SK-N-SH (cell line): ENCODE data around the gene ASB15. TPM values are rescaled to one million over a fixed set of nuclear protein-coding genes. Genes with fewer than 3 reads are reported as not detected.

Experiments used
- CTCF ChIA-PET: fragments of 300-600, 350-600 bp; formaldehyde crosslinking; extraction: SDS; loops from one replicate; lab custom pipeline; 2021; lab: Yijun Ruan, JAX
- POLR2A ChIA-PET: fragments of 350-600 bp; sonication (Branson Sonifier 250); formaldehyde crosslinking; extraction: SDS; loops from one replicate; lab custom pipeline; 2020; ENCODE audit warnings: antibody characterized with exemption, inconsistent platforms; lab: Yijun Ruan, JAX
- DNase-seq: peaks from one replicate; pipeline ENCODE4 v3.0.0; 2012
- H2AFZ ChIP-seq: fragments of 200-600 bp; sonication (generic); 2 replicates; pipeline ENCODE4 v1.8.1; 2016; ENCODE audit warnings: antibody characterized with exemption, mild to moderate bottlenecking, low read depth
- H3F3A ChIP-seq: fragments of 200-600 bp; sonication (generic); replicated peaks from 2 replicates; pipeline ENCODE3; 2016; ENCODE audit warnings: antibody characterized with exemption, mild to moderate bottlenecking; ENCODE audit not compliant: insufficient read depth
- H3K27ac ChIP-seq, 2 experiments: fragments of 200-500 bp in 1 of 2; fragments of 200-600 bp in 1 of 2; sonication (Bioruptor generic) in 1 of 2; sonication (generic), shearing (Covaris generic) in 1 of 2; 2 replicates each; pipeline versions ENCODE4 v1.5.1 to v1.6.1; 2014 to 2016; ENCODE audit warnings: low read depth in 2 of 2, inconsistent platforms in 1 of 2, low read length in 1 of 2, mild to moderate bottlenecking in 1 of 2, mixed read lengths in 1 of 2
- H3K27me3 ChIP-seq: fragments of 200-600 bp; sonication (generic), shearing (Covaris generic); 2 replicates; pipeline ENCODE4 v1.6.1; 2016; ENCODE audit warnings: mixed run types; ENCODE audit not compliant: insufficient read depth
- H3K36me3 ChIP-seq, 2 experiments: fragments of 200-500 bp in 1 of 2; fragments of 200-600 bp in 1 of 2; sonication (Bioruptor generic) in 1 of 2; sonication (generic) in 1 of 2; replicated peaks in 1 of 2; 2 replicates each; pipeline versions ENCODE3 to v1.5.1; 2014 to 2016; ENCODE audit warnings: low read length in 1 of 2, mild to moderate bottlenecking in 1 of 2; ENCODE audit not compliant: insufficient read depth in 2 of 2, control insufficient read depth in 1 of 2
- H3K4me1 ChIP-seq, 2 experiments: fragments of 200-500 bp in 1 of 2; fragments of 200-600 bp in 1 of 2; sonication (Bioruptor generic) in 1 of 2; sonication (generic), shearing (Covaris generic) in 1 of 2; 2 replicates each; pipeline versions ENCODE4 v1.5.1 to v1.6.1; 2014 to 2016; ENCODE audit warnings: low read depth in 1 of 2, low read length in 1 of 2, mixed run types in 1 of 2; ENCODE audit not compliant: insufficient read depth in 2 of 2, control insufficient read depth in 1 of 2
- H3K4me2 ChIP-seq: fragments of 200-600 bp; sonication (generic), shearing (Covaris generic); 2 replicates; pipeline ENCODE4 v1.6.1; 2017; ENCODE audit warnings: mixed run types
- H3K4me3 ChIP-seq, 2 experiments: fragments of 200-500 bp in 1 of 2; fragments of 200-600 bp in 1 of 2; sonication (Bioruptor generic) in 1 of 2; sonication (generic), shearing (Covaris generic) in 1 of 2; 2 replicates each; pipeline versions ENCODE4 v1.5.1 to v1.8.1; 2014 to 2016; ENCODE audit warnings: low read depth in 2 of 2, inconsistent platforms in 1 of 2, low read length in 1 of 2, mild to moderate bottlenecking in 1 of 2, mixed read lengths in 1 of 2, moderate library complexity in 1 of 2
- H3K79me2 ChIP-seq: fragments of 200-600 bp; sonication (generic); 2 replicates; pipeline ENCODE4 v1.8.1; 2017; ENCODE audit warnings: mild to moderate bottlenecking; ENCODE audit not compliant: insufficient read depth
- H3K9ac ChIP-seq: fragments of 200-600 bp; sonication (generic); 2 replicates; pipeline ENCODE4 v1.6.1; 2017; ENCODE audit warnings: mixed run types
- H3K9me2 ChIP-seq: fragments of 200-600 bp; sonication (generic); 2 replicates; pipeline ENCODE4 v1.6.1; 2017; ENCODE audit warnings: mixed run types
- H3K9me3 ChIP-seq: fragments of 200-600 bp; sonication (generic); 2 replicates; pipeline ENCODE4 v1.6.1; 2017; ENCODE audit warnings: mixed run types, mild to moderate bottlenecking, moderate library complexity
- H4K20me1 ChIP-seq: fragments of 200-600 bp; sonication (generic); 2 replicates; pipeline ENCODE4 v1.6.1; 2017; ENCODE audit warnings: mild to moderate bottlenecking, mixed run types; ENCODE audit not compliant: insufficient read depth
- ELF1 ChIP-seq: IDR thresholded peaks from 2 replicates; pipeline ENCODE4 v1.4.0; 2012
- EP300 ChIP-seq, 2 experiments: IDR thresholded peaks; 2 replicates each; pipeline versions ENCODE4 v1.4.0 to v1.6.1; 2012; ENCODE audit warnings: borderline replicate concordance in 1 of 2, low read depth in 1 of 2, low read length in 1 of 2
- EZH2phosphoT487 ChIP-seq: fragments of 200-600 bp; sonication (generic); IDR thresholded peaks from 2 replicates; pipeline ENCODE4 v1.6.1; 2017; ENCODE audit warnings: low read depth, mixed run types, mild to moderate bottlenecking, antibody characterized with exemption, moderate library complexity, borderline replicate concordance
- FOSL2 ChIP-seq: IDR thresholded peaks from 2 replicates; pipeline ENCODE4 v1.4.0; 2012; ENCODE audit warnings: low read depth, mild to moderate bottlenecking, moderate library complexity, borderline replicate concordance
- FOXJ3 ChIP-seq: sonication (generic); formaldehyde crosslinking; IDR thresholded peaks from 2 replicates; pipeline ENCODE4 v1.5.1; 2020; ENCODE audit warnings: mild to moderate bottlenecking, missing genetic modification reagents
- FOXM1 ChIP-seq: IDR thresholded peaks from 2 replicates; pipeline ENCODE4 v1.4.0; 2012; ENCODE audit warnings: low read depth, mild to moderate bottlenecking
- GABPA ChIP-seq: IDR thresholded peaks from 2 replicates; pipeline ENCODE4 v1.4.0; 2012; ENCODE audit warnings: low read depth, mild to moderate bottlenecking
- MEF2A ChIP-seq: IDR thresholded peaks from 2 replicates; pipeline ENCODE4 v1.4.0; 2012; ENCODE audit warnings: low read depth, borderline replicate concordance
- NFIC ChIP-seq: IDR thresholded peaks from 2 replicates; pipeline ENCODE4 v1.4.0; 2012; ENCODE audit warnings: borderline replicate concordance
- POLR2AphosphoS5 ChIP-seq: IDR thresholded peaks from 2 replicates; pipeline ENCODE4 v1.6.1; 2012; ENCODE audit warnings: low read depth, low read length
- RCOR1 ChIP-seq: fragments of 150-350 bp; IDR thresholded peaks from 2 replicates; pipeline ENCODE4 v1.6.1; 2017; ENCODE audit warnings: antibody characterized with exemption, low read length
- WGBS: methylation state at CpG from one replicate; pipeline ENCODE4 v1.1.6; 2017; ENCODE audit warnings: low lambda C conversion rate; 5-methylcytosine and 5-hydroxymethylcytosine counted together
- polyA plus RNA-seq, 3 experiments: library from polyadenylated mRNA; depleted of rRNA; stranded (reverse); fragments of >200 nt; gene quantifications; 2 replicates each; pipeline ENCODE4 v1.2.3, GENCODE V29; 2012
- TF ChIP-seq, protein P1 (sequence below): fragments of 200-600 bp; sonication (generic); IDR thresholded peaks from 2 replicates; pipeline ENCODE4 v1.6.1; 2017; ENCODE audit warnings: antibody characterized with exemption, mild to moderate bottlenecking, moderate library complexity
- TF ChIP-seq, protein P2 (sequence below): fragments of 150-350 bp; IDR thresholded peaks from 2 replicates; pipeline ENCODE4 v1.6.1; 2016; ENCODE audit warnings: mild to moderate bottlenecking, low read depth, low read length
- TF ChIP-seq, protein P3 (sequence below): IDR thresholded peaks from 2 replicates; pipeline ENCODE4 v1.4.0; 2012; ENCODE audit warnings: low read depth, borderline replicate concordance
- TF ChIP-seq, protein P4 (sequence below): IDR thresholded peaks from 2 replicates; pipeline ENCODE4 v1.4.0; 2012; ENCODE audit warnings: low read depth
- TF ChIP-seq, protein P5 (sequence below): IDR thresholded peaks from 2 replicates; pipeline ENCODE4 v1.6.1; 2012; ENCODE audit warnings: mild to moderate bottlenecking, low read depth, low read length, moderate library complexity

ASB15 gene
- polyA plus RNA-seq, 1 of the 3 experiments (the other 2 are of a cell fraction): not detected

DNA sequence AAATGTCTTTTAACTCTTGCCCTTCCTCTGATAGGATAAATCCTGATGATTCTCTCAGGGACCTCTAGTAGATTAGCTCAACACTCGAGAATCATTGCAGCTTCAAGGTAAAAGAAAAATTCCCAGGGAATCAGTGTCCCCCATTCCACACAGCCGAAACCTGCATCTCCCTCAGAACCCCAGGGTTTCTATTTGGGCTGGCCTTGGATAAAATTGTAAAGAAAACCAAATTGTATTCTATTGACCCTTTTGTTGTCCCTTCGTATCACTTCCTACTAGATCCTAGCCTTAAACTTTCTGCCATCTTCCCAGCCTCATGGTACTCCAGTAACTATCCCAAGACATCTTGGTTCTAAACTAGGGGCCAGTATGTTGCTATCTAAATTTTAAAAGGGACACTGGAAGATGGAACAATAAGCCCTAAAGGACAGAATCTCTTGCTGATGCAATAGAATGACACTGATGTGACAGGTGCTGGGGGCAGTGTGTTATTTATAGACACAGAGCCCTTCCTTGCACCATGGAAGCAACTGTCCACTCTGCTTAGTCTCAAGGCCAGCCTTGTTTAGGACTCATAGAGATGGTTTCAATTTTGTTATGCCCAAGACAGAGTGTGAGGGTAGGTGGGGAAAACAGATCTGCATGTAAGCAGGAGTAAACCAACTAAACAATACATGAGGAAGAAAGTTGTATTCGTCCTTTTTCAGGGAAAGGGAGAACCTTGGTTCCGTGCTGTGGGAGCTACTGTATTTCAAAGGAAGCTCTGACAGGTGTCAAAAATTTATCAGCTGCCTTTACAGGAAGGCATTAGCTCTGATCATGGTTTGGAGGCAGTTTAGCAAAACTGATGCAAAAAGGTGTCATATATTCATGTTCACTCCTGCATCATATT lies 7.6 kb downstream of the ASB15 start (continued):
- TF ChIP-seq, protein P1, sequence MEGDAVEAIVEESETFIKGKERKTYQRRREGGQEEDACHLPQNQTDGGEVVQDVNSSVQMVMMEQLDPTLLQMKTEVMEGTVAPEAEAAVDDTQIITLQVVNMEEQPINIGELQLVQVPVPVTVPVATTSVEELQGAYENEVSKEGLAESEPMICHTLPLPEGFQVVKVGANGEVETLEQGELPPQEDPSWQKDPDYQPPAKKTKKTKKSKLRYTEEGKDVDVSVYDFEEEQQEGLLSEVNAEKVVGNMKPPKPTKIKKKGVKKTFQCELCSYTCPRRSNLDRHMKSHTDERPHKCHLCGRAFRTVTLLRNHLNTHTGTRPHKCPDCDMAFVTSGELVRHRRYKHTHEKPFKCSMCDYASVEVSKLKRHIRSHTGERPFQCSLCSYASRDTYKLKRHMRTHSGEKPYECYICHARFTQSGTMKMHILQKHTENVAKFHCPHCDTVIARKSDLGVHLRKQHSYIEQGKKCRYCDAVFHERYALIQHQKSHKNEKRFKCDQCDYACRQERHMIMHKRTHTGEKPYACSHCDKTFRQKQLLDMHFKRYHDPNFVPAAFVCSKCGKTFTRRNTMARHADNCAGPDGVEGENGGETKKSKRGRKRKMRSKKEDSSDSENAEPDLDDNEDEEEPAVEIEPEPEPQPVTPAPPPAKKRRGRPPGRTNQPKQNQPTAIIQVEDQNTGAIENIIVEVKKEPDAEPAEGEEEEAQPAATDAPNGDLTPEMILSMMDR: no peak
- TF ChIP-seq, protein P2, sequence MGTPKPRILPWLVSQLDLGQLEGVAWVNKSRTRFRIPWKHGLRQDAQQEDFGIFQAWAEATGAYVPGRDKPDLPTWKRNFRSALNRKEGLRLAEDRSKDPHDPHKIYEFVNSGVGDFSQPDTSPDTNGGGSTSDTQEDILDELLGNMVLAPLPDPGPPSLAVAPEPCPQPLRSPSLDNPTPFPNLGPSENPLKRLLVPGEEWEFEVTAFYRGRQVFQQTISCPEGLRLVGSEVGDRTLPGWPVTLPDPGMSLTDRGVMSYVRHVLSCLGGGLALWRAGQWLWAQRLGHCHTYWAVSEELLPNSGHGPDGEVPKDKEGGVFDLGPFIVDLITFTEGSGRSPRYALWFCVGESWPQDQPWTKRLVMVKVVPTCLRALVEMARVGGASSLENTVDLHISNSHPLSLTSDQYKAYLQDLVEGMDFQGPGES: no peak
- TF ChIP-seq EZH2phosphoT487 (no peak), POLR2AphosphoS5 (no peak), GABPA (no peak), RCOR1 (no peak)
- TF ChIP-seq, protein P3, sequence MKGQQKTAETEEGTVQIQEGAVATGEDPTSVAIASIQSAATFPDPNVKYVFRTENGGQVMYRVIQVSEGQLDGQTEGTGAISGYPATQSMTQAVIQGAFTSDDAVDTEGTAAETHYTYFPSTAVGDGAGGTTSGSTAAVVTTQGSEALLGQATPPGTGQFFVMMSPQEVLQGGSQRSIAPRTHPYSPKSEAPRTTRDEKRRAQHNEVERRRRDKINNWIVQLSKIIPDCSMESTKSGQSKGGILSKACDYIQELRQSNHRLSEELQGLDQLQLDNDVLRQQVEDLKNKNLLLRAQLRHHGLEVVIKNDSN: no peak

DNA sequence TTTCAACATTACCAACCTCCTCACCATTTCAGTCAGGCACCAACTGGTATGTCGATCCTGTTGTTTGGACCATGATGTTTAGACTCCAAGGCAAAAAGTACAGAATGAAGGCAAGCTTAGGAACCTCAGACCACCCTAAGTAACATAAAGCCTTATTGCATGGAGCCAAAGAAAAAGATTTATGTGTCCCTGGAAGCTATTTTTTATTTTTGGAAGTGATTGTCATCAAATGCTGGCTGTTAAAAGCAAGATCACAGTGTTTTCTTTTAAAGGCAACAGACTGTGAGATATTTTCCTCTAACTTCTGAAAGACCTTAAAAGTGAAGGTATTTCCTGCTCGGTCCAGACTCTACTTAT lies 8.2 kb downstream of the ASB15 start:
- Histone ChIP-seq H3K36me3 (no peaks in the 10 kb centered on the region), H3K9me3 (no peaks in the 10 kb centered on the region), H3F3A (peaks cover under 1% of the 10 kb centered on the region), H4K20me1 (no peaks in the 10 kb centered on the region), H3K9ac (no peak overlapping the region), H3K9me2 (no peaks in the 10 kb centered on the region), H3K4me1 (peaks cover 0 to 1% of the 10 kb centered on the region in 2 experiments; a peak in 1 of 4 replicates), H3K4me2 (no peak overlapping the region), H2AFZ (no peak overlapping the region), H3K79me2 (no peaks in the 10 kb centered on the region), H3K27me3 (no peaks in the 10 kb centered on the region), H3K27ac (no peak overlapping the region), H3K4me3 (no peak overlapping the region)
- ChIA-PET CTCF (interaction anchor here (0.6 to 1.5 kb wide), 3 partner anchors 29 to 305 kb away, joined by 3 to 4 read pairs (median 3); no protein-coding TSS in a partner anchor), POLR2A (no interaction called here)
- TF ChIP-seq, protein P4, sequence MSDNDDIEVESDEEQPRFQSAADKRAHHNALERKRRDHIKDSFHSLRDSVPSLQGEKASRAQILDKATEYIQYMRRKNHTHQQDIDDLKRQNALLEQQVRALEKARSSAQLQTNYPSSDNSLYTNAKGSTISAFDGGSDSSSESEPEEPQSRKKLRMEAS: no peak
- TF ChIP-seq EZH2phosphoT487 (no peak), FOSL2 (no peak), NFIC (no peak), MEF2A (no peak), FOXJ3 (CRISPR knock-in tag) (no peak), EP300 (IDR thresholded peaks at IDR 0.05; ENCODE audit: borderline replicate concordance in 1 of 2, low read depth in 1 of 2, low read length in 1 of 2) (no peak), ELF1 (no peak), FOXM1 (no peak)
- TF ChIP-seq, protein P5, sequence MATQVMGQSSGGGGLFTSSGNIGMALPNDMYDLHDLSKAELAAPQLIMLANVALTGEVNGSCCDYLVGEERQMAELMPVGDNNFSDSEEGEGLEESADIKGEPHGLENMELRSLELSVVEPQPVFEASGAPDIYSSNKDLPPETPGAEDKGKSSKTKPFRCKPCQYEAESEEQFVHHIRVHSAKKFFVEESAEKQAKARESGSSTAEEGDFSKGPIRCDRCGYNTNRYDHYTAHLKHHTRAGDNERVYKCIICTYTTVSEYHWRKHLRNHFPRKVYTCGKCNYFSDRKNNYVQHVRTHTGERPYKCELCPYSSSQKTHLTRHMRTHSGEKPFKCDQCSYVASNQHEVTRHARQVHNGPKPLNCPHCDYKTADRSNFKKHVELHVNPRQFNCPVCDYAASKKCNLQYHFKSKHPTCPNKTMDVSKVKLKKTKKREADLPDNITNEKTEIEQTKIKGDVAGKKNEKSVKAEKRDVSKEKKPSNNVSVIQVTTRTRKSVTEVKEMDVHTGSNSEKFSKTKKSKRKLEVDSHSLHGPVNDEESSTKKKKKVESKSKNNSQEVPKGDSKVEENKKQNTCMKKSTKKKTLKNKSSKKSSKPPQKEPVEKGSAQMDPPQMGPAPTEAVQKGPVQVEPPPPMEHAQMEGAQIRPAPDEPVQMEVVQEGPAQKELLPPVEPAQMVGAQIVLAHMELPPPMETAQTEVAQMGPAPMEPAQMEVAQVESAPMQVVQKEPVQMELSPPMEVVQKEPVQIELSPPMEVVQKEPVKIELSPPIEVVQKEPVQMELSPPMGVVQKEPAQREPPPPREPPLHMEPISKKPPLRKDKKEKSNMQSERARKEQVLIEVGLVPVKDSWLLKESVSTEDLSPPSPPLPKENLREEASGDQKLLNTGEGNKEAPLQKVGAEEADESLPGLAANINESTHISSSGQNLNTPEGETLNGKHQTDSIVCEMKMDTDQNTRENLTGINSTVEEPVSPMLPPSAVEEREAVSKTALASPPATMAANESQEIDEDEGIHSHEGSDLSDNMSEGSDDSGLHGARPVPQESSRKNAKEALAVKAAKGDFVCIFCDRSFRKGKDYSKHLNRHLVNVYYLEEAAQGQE: no peak
- no peak for DNase-seq
- WGBS: 52% methylated on average over 2 of the region's 2 CpGs
